ENCODE results near the gene NUP98. TPM values are rescaled to one million over a fixed set of nuclear protein-coding genes. Genes with fewer than 3 reads are reported as not detected.
"Not testable (repeated sequence)": the region's sequence is repeated elsewhere in the genome, so short reads cannot be mapped to it uniquely, and the experiment has no call there.

NUP98 gene
- total RNA-seq, 4 donors from 2014 or later: 73.8 to 205 (median 110) TPM

GRCh38 chr11:3822312-3822711 lies 25.0 kb upstream of the NUP98 start:
- DNase-seq (ENCODE audit: low spot score) (no peak), ATAC-seq (ENCODE audit: low FRiP score) (no peak)
- TF ChIP-seq CTCF (IDR thresholded peaks at IDR 0.05): no peak

GRCh38 chr11:3820971-3821370 lies 23.6 kb upstream of the NUP98 start:
- TF ChIP-seq CTCF (IDR thresholded peaks at IDR 0.05): no peak
- ATAC-seq (ENCODE audit: low FRiP score) (no peak), DNase-seq (ENCODE audit: low spot score) (no peak)

GRCh38 chr11:3817181-3817800 lies 19.9 kb upstream of the NUP98 start:
- ATAC-seq (ENCODE audit: low FRiP score) (no peak), DNase-seq (ENCODE audit: low spot score) (no peak)
- no peak for TF ChIP-seq CTCF (IDR thresholded peaks at IDR 0.05)

GRCh38 chr11:3816673-3817072 lies 19.3 kb upstream of the NUP98 start:
- TF ChIP-seq CTCF (IDR thresholded peaks at IDR 0.05): no peak
- DNase-seq (ENCODE audit: low spot score): no peak
- no peak for ATAC-seq (ENCODE audit: low FRiP score)

- DNase-seq (ENCODE audit: low spot score) (no peak), ATAC-seq (ENCODE audit: low FRiP score) (no peak)
- TF ChIP-seq CTCF (IDR thresholded peaks at IDR 0.05): no peak
Observed at GRCh38 chr11:3815845-3816244, 18.5 kb upstream of the NUP98 start.

- not testable (repeated sequence) for DNase-seq (ENCODE audit: low spot score); ATAC-seq (ENCODE audit: low FRiP score)
Observed at GRCh38 chr11:3814832-3815231, 17.5 kb upstream of the NUP98 start.

GRCh38 chr11:3810951-3811350 lies 13.6 kb upstream of the NUP98 start:
- TF ChIP-seq CTCF (IDR thresholded peaks at IDR 0.05): no peak
- ATAC-seq (ENCODE audit: low FRiP score) (no peak), DNase-seq (ENCODE audit: low spot score) (no peak)
